HepG2 (cell line): ENCODE data around the gene NFKB1. TPM values are rescaled to one million over a fixed set of nuclear protein-coding genes. Genes with fewer than 3 reads are reported as not detected.
"Not testable (repeated sequence)": the region's sequence is repeated elsewhere in the genome, so short reads cannot be mapped to it uniquely, and the experiment has no call there.

Experiments used
- ATAC-seq: fragments of 200-7000 bp; cut with Tn5 transposase; 3 replicates; pipeline ENCODE4 v1.9.1; 2020; ENCODE audit warnings: mild to moderate bottlenecking, moderate library complexity
- BruUV-seq: library from RNA; stranded (reverse); fragments of 400-500 nt; replicated peaks from 2 replicates; lab custom pipeline; 2021; lab: Mats Ljungman, UMichigan
- CTCF ChIA-PET: fragments of 300-600 bp; formaldehyde crosslinking; extraction: SDS; loops from one replicate; lab custom pipeline; 2021; ENCODE audit warnings: low total read pairs, inconsistent platforms, low intra/inter-chr PET ratio; lab: Yijun Ruan, JAX
- POLR2A ChIA-PET: fragments of 350-600 bp; sonication (Branson Sonifier 250); formaldehyde crosslinking; loops from one replicate; lab custom pipeline; 2020; ENCODE audit warnings: antibody characterized with exemption, inconsistent platforms; lab: Yijun Ruan, JAX
- DNase-seq: peaks from one replicate; pipeline ENCODE4 v3.0.0-alpha.2; 2015; ENCODE audit warnings: low spot score
- FAIRE-seq: peaks from 3 replicates; lab custom pipeline; 2011; peaks lifted over from hg19 to GRCh38; lab: Jason Lieb, UNC
- H2AFZ ChIP-seq: one replicate; pipeline ENCODE4 v1.6.1; 2011; ENCODE audit warnings: low read length, inconsistent platforms
- H3K27ac ChIP-seq: fragments of 300-600 bp; 3 replicates; pipeline ENCODE4 v1.8.0; 2011; ENCODE audit warnings: mixed run types, mild to moderate bottlenecking, mixed read lengths, low read length, inconsistent platforms; ENCODE audit not compliant: insufficient read depth; ENCODE audit errors: extremely low read length
- H3K27me3 ChIP-seq, 2 experiments: fragments of 200-600 bp in 1 of 2; 2 replicates in 1 of 2; 3 replicates in 1 of 2; pipeline versions ENCODE4 v1.6.0 to v1.8.0; 2011; ENCODE audit warnings: low read length in 2 of 2, mild to moderate bottlenecking in 2 of 2, moderate library complexity in 2 of 2, inconsistent platforms in 1 of 2; ENCODE audit not compliant: insufficient read depth in 2 of 2, control insufficient read depth in 1 of 2
- H3K36me3 ChIP-seq, 2 experiments: fragments of 200-600 bp in 1 of 2; replicated peaks in 1 of 2; 2 replicates in 1 of 2; 3 replicates in 1 of 2; pipeline versions ENCODE4 v1.5.1 to v1.8.0; 2011; ENCODE audit warnings: low read length in 2 of 2, inconsistent platforms in 1 of 2; ENCODE audit not compliant: insufficient read depth in 2 of 2, control insufficient read depth in 1 of 2
- H3K4me1 ChIP-seq: 2 replicates; pipeline ENCODE4 v1.5.1; 2012; ENCODE audit warnings: low read length, inconsistent platforms; ENCODE audit not compliant: insufficient read depth
- H3K4me2 ChIP-seq: 2 replicates; pipeline ENCODE4 v1.6.0; 2011; ENCODE audit warnings: low read depth, low read length, inconsistent platforms
- H3K4me3 ChIP-seq, 3 experiments: fragments of 200-600 bp in 1 of 3; sonication (generic), shearing (Covaris generic) in 1 of 3; replicated peaks in 1 of 3; 2 replicates each; pipeline ENCODE4 v1.5.1; 2011 to 2016; ENCODE audit warnings: low read length in 3 of 3, inconsistent platforms in 2 of 3, low read depth in 2 of 3, mild to moderate bottlenecking in 2 of 3, control low read depth in 1 of 3, mixed read lengths in 1 of 3; ENCODE audit not compliant: insufficient read depth in 1 of 3
- H3K79me2 ChIP-seq: one replicate; pipeline ENCODE4 v1.6.1; 2011; ENCODE audit warnings: low read length, inconsistent platforms; ENCODE audit not compliant: insufficient read depth
- H3K9ac ChIP-seq: 2 replicates; pipeline ENCODE4 v1.6.0; 2011; ENCODE audit warnings: mild to moderate bottlenecking, low read depth, low read length, inconsistent platforms; ENCODE audit not compliant: insufficient read depth
- H3K9me3 ChIP-seq: 2 replicates; pipeline ENCODE4 v1.5.1; 2012; ENCODE audit warnings: mild to moderate bottlenecking, low read length
- H4K20me1 ChIP-seq: 2 replicates; pipeline ENCODE4 v1.6.0; 2011; ENCODE audit warnings: inconsistent platforms, mild to moderate bottlenecking, low read length, moderate library complexity; ENCODE audit not compliant: insufficient read depth
- AGO2 ChIP-seq: fragments of 200-400 bp; formaldehyde crosslinking; optimal IDR thresholded peaks from 2 replicates; pipeline ENCODE3; 2017; ENCODE audit warnings: mild to moderate bottlenecking, low read depth, low read length, moderate library complexity
- CCAR2 ChIP-seq: fragments of 200-400 bp; formaldehyde crosslinking; optimal IDR thresholded peaks from 2 replicates; pipeline ENCODE3; 2018; ENCODE audit warnings: low read depth, mild to moderate bottlenecking, low read length, moderate library complexity
- FOXA3 ChIP-seq: IDR thresholded peaks from 2 replicates; pipeline ENCODE4 v1.6.1; 2016; ENCODE audit warnings: missing genetic modification reagents, missing compliant biosample characterization
- ZNF670 ChIP-seq: sonication (generic); formaldehyde crosslinking; IDR thresholded peaks from 2 replicates; pipeline ENCODE4 v1.8.0; 2022; ENCODE audit warnings: mild to moderate bottlenecking, missing genetic modification reagents, borderline replicate concordance
- ZSCAN22 ChIP-seq: sonication (generic); formaldehyde crosslinking; IDR thresholded peaks from 2 replicates; pipeline ENCODE4 v1.4.0; 2020; ENCODE audit warnings: mild to moderate bottlenecking, missing genetic modification reagents
- WGBS: methylation state at CpG from one replicate; pipeline ENCODE4 v1.1.6; 2017; ENCODE audit warnings: low lambda C conversion rate; 5-methylcytosine and 5-hydroxymethylcytosine counted together
- in situ Hi-C: cut with HindIII; loops from 2 replicates; pipeline ENCODE4 v1.10.0; 2017; ENCODE audit warnings: low pct_unique_long_range_greater_than_20kb; ENCODE audit not compliant: extremely low pct_ligation_motif_present
- intact Hi-C: fragments of 100-400 bp; cut with micrococcal nuclease; formaldehyde crosslinking; loops from one replicate; pipeline ENCODE4 v1.10.0; 2022; ENCODE audit not compliant: unreplicated experiment
- polyA plus RNA-seq, 8 experiments: library from polyadenylated mRNA; depleted of rRNA in 3 of 8; stranded (reverse) in 7 of 8; unstranded in 1 of 8; fragments of >200 nt; fragmentation: Illumina TruSeq in 4 of 8; extraction: Trizol in 4 of 8; gene quantifications; 2 replicates each; pipeline versions ENCODE4 v1.2.1 to v1.2.3, GENCODE V29; 2011 to 2016; ENCODE audit warnings: low read depth in 4 of 8, missing spikeins in 1 of 8, mixed read lengths in 1 of 8; ENCODE audit not compliant: insufficient read depth in 1 of 8
- total RNA-seq, 5 experiments: library from RNA; depleted of rRNA; stranded (reverse); fragments of >200 nt; fragmentation: Illumina TruSeq; extraction: Trizol; gene quantifications; 2 replicates each; pipeline ENCODE4 v1.2.3, GENCODE V29; 2016; ENCODE audit warnings: low read depth in 1 of 5
- TF ChIP-seq, protein P1 (sequence below): sonication (generic); formaldehyde crosslinking; IDR thresholded peaks from 2 replicates; pipeline ENCODE4 v1.4.0; 2020; ENCODE audit warnings: mild to moderate bottlenecking, missing genetic modification reagents
- TF ChIP-seq, protein P2 (sequence below): sonication (generic); formaldehyde crosslinking; IDR thresholded peaks from 2 replicates; pipeline ENCODE4 v1.5.0; 2020; ENCODE audit warnings: missing genetic modification reagents

The NFKB1 gene
- total and polyA plus RNA-seq, 2 of the 13 experiments (the other 11 are each of a cell fraction or from before 2014, with no cell fraction given): 15.4 to 31.6 TPM

DNA sequence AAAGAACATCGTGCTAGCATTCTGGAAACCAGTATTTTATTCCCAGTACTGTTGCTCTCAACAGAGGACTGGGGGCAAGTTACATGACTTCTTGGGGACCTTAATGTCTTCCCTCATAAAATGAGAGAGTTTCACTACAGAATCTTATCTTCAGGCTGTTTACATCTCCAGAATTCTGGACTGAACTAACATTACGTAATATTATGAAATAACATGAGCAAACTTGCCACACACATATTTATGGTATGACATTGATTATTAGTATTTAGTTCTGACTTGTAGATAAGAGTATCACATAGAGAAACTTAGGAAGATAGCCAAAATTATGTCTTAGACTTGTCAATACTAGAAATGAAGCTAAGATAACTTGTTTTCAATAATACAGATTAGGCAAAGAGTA, 68.0 kb downstream of the NFKB1 start (continued):
- TF ChIP-seq, protein P1, sequence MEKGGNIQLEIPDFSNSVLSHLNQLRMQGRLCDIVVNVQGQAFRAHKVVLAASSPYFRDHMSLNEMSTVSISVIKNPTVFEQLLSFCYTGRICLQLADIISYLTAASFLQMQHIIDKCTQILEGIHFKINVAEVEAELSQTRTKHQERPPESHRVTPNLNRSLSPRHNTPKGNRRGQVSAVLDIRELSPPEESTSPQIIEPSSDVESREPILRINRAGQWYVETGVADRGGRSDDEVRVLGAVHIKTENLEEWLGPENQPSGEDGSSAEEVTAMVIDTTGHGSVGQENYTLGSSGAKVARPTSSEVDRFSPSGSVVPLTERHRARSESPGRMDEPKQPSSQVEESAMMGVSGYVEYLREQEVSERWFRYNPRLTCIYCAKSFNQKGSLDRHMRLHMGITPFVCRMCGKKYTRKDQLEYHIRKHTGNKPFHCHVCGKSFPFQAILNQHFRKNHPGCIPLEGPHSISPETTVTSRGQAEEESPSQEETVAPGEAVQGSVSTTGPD (CRISPR knock-in tag): no peak
- TF ChIP-seq ZNF670 (CRISPR knock-in tag) (no peak), CCAR2 (no peak), ZSCAN22 (CRISPR knock-in tag) (no peak), AGO2 (no peak), FOXA3 (peak; percentile 56; the same call in 1 of the 2 replicates)
- TF ChIP-seq, protein P2, sequence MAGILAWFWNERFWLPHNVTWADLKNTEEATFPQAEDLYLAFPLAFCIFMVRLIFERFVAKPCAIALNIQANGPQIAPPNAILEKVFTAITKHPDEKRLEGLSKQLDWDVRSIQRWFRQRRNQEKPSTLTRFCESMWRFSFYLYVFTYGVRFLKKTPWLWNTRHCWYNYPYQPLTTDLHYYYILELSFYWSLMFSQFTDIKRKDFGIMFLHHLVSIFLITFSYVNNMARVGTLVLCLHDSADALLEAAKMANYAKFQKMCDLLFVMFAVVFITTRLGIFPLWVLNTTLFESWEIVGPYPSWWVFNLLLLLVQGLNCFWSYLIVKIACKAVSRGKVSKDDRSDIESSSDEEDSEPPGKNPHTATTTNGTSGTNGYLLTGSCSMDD (CRISPR knock-in tag): no peak

GRCh38 chr4:102570211-102570610, 69.1 kb downstream of the NFKB1 start:
- H3K27me3 ChIP-seq, BruUV-seq, POLR2A ChIA-PET, ATAC-seq, H4K20me1 ChIP-seq, intact Hi-C loops, DNase-seq, H3K27ac ChIP-seq, H3K4me3 ChIP-seq, FAIRE-seq, CTCF ChIA-PET, H3K9ac ChIP-seq, H3K4me2 ChIP-seq, in situ Hi-C loops, H2AFZ ChIP-seq, H3K79me2 ChIP-seq, H3K9me3 ChIP-seq: not testable (repeated sequence)
- Histone ChIP-seq H3K36me3 (peaks cover 2 to 11% of the 10 kb centered on the region in 2 experiments; a peak in 3 of 5 replicates), H3K4me1 (peaks cover 20% of the 10 kb centered on the region)
- 100% methylated on average over 1 of the region's 1 CpG for WGBS
